NCI-H748 (cell line): ENCODE results near the gene POMT1.
"Not testable (repeated sequence)": the region's sequence is repeated elsewhere in the genome, so short reads cannot be mapped to it uniquely, and the experiment has no call there.

Experiments
- DNase-seq: peaks from one replicate; lab custom pipeline; 2025; ENCODE audit not compliant: unreplicated experiment; lab: John Stamatoyannopoulos, UW

Gene POMT1

GRCh38 chr9:131502781-131503625 lies at the start of gene POMT1:
TSS of gene POMT1 (plus strand) at chr9:131502918. CDS start at chr9:131504219, 1,301 bp downstream.
- peak; percentile 92 for DNase-seq

- no peak for DNase-seq
Observed at GRCh38 chr9:131454028-131454427, 48.7 kb upstream of the POMT1 start.

GRCh38 chr9:131455655-131456054 lies 47.1 kb upstream of the POMT1 start:
- not testable (repeated sequence) for DNase-seq

GRCh38 chr9:131457746-131458145 lies 45.0 kb upstream of the POMT1 start:
- no peak for DNase-seq

- DNase-seq = no peak
Observed at GRCh38 chr9:131459056-131459455, 43.7 kb upstream of the POMT1 start.

DNA sequence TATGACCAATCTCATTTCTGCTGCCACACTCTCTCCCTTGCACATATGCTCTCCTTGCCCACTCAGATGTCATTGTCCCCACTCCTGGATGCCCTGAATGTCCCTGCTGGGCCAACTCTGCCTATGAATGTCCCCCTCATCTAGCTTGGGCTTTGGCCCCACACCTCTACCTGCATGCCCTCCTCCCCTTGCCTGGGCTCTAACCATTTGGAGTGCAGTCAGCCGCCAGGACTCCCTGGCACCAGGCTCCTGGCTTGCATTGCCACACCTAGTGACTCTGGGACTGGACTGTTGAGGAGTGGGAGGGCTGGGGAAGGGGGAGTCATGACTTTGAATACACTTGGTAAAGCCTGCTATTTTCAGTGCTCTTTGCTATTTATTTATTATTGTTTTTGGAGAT lies 41.6 kb upstream of the POMT1 start:
- DNase-seq = no peak

- no peak for DNase-seq
Observed at GRCh38 chr9:131464354-131465000, 38.2 kb upstream of the POMT1 start.

- no peak for DNase-seq
Observed at GRCh38 chr9:131465401-131465800, 37.3 kb upstream of the POMT1 start.

GRCh38 chr9:131467214-131467935 lies 35.3 kb upstream of the POMT1 start:
- no peak for DNase-seq

GRCh38 chr9:131468031-131468430 lies 34.7 kb upstream of the POMT1 start:
- DNase-seq = no peak

GRCh38 chr9:131469356-131469755 lies 33.4 kb upstream of the POMT1 start:
- DNase-seq = no peak

DNA sequence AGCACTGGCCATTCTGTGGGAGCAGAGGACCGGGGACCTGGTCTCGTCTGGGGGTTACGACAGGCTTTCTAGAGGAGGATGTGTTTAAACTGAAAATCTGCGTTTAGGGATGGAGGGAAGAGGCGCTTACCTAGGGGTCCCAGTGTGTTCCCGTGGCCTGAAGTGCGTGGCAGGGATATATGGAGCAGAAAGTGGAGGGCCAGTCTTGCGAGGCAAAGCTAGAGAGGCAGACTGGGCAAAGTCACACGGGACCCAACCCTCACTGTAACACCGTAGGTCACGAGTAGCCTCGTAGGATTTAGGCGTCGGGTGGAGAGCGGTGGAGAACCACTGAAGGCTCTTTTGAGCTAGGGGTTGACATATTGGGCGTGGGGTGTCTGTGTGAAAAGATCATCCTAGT lies 32.8 kb upstream of the POMT1 start:
- DNase-seq = no peak

GRCh38 chr9:131470581-131470991 lies 32.1 kb upstream of the POMT1 start:
- DNase-seq = no peak

DNA sequence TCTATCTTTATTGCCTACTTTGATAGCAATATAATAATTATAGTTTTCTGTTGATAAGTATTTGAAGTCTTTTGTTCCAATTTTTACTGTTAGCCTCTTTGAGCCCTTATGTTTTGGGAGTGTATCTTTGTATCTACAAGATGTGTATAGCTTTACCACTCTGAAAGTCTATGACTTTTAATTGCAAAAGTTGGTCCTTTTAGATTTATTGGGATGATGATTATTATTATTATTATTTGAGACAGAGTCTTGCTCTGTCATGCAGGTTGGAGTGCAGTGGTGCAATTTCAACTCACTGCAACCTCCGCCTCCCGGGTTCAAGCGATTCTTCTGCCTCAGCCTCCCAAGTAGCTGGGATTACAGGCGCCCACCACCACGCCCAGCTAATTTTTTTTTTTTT lies 30.6 kb upstream of the POMT1 start:
- not testable (repeated sequence) for DNase-seq

GRCh38 chr9:131473198-131473885 lies 29.4 kb upstream of the POMT1 start:
- no peak for DNase-seq

DNA sequence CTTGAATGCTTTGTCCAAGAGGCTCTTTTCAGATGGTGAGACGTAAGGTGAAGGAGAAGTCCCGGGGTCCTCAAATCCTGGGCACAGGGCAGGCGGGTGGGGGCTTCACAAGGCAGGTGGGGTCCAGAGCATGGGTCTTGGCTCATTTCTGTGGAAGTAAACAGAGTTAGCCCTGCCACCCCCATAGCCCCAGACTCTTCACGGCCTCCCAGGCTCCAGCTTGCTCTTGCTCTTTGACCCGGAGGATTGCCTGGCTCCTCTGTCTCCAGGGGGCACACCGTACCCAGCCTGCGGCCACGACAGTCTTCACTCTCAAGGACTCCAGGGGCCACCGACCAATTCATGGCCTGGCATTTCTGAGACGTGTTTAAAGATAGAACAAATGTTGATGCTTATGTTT lies 28.8 kb upstream of the POMT1 start:
- DNase-seq = no peak

GRCh38 chr9:131474711-131475110 lies 28.0 kb upstream of the POMT1 start:
- DNase-seq = no peak

DNA sequence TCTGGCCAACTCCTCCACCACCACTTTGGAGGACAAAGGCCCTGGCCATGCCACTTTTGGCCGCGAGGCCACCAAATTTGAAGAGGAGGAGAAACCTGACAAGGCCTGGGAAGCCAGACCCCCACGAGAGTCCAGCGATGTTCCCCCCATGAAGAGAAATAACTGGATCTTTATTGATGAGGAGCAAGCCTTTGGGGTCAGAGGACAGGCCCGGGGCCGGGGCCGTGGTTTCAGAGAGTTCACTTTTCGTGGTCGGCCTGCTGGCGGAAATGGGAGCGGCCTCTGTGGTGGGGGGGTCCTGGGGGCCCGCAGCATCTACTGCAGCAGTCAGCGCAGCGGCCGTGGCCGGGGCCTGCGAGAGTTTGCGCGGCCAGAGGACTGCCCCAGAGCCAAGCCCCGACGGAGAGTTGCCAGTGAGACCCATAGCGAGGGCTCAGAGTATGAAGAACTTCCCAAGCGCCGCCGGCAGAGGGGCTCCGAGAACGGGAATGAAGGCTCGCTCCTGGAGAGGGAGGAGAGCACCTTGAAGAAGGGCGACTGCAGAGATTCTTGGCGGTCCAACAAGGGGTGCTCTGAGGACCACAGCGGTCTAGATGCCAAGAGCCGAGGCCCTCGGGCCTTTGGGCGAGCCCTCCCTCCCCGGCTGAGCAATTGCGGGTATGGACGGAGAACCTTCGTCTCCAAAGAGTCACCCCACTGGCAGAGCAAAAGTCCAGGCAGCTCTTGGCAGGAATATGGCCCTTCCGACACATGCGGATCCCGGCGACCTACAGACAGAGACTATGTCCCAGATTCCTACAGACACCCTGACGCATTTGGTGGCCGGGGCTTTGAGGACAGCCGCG lies 27.4 kb upstream of the POMT1 start:
- no peak for DNase-seq

DNA sequence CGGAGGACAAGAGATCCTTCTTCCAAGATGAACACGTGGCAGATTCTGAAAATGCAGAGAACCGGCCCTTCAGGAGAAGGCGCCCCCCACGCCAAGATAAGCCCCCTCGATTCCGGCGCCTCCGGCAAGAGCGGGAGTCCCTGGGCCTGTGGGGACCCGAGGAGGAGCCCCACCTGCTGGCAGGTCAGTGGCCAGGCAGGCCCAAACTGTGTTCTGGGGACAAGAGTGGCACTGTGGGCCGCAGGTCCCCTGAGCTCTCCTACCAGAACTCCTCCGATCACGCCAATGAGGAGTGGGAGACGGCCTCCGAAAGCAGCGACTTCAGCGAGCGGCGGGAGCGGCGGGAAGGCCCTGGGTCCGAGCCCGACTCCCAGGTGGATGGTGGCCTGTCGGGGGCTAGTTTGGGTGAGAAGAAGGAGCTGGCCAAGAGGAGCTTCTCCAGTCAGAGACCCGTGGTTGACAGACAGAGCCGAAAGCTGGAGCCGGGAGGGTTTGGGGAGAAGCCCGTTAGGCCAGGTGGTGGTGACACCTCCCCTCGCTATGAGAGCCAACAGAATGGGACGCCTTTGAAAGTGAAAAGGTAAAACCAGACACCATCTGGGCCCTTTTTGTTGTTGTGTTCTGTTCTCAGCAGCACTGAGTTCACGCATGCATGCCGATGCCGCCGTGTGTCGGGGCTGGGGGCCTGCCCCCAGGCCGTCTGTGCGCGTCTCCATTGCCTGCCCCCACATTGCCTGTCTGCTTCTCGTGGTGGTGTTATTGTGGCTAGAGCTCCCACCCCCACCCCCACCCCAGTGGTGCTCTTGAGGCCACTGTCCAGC lies 26.6 kb upstream of the POMT1 start:
- DNase-seq = no peak
